Stimulated activated naive CD4-positive, alpha-beta T cell (primary cell): ENCODE measurements around the gene CRIP2.

Experiments
- DNase-seq, 6 experiments: peaks; one replicate each; lab custom pipeline; 2025; lab: John Stamatoyannopoulos, UW

Gene CRIP2, protein sequence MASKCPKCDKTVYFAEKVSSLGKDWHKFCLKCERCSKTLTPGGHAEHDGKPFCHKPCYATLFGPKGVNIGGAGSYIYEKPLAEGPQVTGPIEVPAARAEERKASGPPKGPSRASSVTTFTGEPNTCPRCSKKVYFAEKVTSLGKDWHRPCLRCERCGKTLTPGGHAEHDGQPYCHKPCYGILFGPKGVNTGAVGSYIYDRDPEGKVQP

DNA sequence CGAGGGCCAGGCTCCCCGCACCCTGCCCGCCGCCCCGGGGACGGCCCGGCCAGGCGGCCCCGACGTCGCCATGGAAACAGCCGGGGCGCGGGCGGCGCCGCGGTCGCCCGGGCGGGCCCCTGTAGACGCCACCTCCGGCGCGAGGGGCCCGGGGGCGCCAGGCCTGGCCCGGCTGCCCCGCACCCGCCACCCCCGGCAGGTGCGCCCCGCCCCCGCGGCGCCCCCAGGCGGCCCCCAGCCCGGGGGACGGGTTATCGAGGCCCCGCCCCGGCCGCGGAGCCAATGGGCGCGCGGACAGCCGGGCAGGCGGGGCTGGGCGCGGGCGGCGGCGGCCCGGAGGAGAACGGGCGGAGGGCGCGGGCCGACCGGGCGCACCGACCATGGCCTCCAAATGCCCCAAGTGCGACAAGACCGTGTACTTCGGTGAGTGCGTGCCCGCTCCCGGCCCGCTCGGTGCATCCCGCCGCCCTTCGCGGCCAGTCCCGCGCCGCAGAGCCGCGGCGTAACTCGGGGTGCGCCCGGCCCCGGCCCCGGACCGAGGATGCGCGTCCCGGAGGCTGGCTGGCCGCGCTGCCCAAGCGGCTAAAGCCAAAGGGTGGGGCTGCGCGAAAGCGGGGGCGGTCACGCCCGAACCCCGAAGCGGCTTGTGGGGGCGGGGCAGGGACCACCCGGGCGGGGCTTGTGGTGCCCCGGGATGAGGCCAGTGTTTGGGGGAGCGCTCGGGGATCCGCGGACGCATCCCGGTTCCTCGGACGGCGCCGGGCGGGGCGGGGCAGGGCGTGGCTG lies at the start of gene CRIP2:
TSS of gene CRIP2 (plus strand) at position 339 of the 786 bp plus-strand sequence. CDS start at position 381, 42 bp downstream.
- peak in 2 of 6 experiments; percentile 39 to 48 for DNase-seq

GRCh38 chr14:105424861-105425260 lies 49.8 kb upstream of the CRIP2 start:
- no peak for DNase-seq

- no peak for DNase-seq
Measured at GRCh38 chr14:105425823-105426247, 48.8 kb upstream of the CRIP2 start.

DNA sequence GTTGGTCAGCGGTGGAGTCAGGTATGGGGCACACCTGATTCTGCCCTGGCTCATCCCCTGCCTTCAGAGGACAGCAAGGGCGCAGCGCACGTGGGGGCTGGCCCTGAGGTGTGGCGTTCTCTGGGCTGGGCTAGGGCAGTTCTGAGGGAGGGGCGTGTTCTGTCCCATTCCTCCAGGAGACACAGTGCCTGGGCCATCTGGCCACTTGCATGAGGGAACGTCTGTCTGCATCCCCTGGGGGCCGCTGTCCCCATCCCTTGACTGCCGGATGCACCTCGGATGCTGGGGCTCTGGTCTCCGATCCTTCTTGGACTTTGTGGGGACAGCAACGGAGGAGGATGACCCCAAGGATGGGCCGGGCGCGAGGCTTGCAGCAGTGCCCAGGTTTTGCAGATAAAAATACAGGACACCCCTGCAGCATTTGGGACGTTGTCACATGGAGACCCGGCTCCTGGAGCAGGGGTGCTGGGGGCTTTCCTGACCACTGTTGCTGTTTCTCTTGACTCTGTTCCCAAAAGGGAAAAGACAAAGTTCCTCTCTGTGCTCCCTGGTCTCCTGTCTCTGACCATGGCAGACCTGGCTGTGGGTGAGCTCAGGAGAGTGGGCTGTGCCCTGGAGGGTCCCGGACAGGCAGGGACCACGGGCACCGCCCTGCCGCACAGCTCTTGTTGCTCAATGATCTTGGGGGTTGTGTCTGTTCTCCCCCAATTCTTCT lies 48.0 kb upstream of the CRIP2 start:
- no peak for DNase-seq

DNA sequence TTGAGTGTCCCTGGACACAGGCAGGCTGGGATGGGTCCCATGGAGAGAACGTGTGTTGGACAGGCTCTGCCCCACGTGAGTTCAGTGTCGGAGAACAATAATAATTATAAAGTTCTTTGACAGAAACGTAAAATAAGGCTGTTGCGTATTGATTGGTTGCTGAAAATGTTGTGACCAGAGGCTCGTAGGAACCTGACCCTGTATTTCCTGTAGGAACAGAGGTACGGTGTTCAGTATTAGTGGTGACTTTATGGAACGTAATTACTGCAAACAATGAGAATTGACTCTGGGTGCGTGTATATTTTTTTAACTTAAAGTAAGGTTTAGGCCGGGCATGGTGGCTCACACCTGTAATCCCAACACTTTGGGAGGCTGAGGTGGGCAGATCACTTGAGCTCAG lies 47.2 kb upstream of the CRIP2 start:
- no peak for DNase-seq

- DNase-seq = no peak
Measured at GRCh38 chr14:105427936-105428485, 46.6 kb upstream of the CRIP2 start.

GRCh38 chr14:105430042-105430441 lies 44.6 kb upstream of the CRIP2 start:
- DNase-seq = no peak

GRCh38 chr14:105430565-105430964 lies 44.1 kb upstream of the CRIP2 start:
- DNase-seq = no peak

GRCh38 chr14:105431256-105431655 lies 43.4 kb upstream of the CRIP2 start:
- no peak for DNase-seq

DNA sequence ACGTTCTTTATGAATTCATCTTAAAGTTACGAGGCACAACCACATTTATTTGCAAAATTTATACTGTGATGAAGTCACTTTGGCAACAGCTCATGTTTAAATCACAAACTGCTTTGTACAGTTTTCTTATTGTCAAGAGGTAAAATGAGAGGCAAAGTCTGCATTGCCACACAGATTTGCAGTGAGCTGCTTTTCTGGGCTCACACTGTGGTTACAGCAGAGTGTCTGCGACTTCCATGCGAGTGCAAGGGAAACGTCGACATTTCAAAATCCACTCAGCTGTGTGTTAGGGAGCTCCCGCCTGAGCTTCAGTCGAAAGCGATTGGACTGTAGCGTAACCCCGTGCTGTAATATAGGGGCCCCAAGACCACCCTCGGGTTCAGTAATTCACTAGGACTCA lies 42.0 kb upstream of the CRIP2 start:
- DNase-seq = no peak

DNA sequence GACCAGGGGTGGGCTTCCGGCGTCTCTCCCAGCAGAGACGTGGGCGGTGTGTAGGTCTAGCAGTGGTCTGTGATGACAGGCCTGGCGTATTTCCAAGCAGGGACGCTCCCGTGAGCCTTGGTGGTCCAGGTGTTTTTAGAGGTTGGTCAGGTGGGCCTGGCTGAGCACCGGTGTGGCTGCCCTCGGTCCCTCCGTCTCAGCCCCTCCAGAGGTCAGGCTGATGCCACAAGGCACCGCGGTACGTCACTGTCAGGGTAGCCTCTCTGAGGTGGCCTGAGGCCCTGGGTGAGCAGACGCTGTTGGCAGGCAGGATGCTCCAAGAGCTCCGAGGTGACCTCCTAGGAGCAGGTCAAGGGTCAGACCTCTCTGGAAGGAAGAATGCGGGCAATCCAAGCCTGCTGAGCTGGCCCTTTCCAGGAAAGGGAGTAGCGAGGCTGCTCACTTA lies 41.4 kb upstream of the CRIP2 start:
- no peak for DNase-seq

- no peak for DNase-seq
Measured at GRCh38 chr14:105436402-105436801, 38.2 kb upstream of the CRIP2 start.

DNA sequence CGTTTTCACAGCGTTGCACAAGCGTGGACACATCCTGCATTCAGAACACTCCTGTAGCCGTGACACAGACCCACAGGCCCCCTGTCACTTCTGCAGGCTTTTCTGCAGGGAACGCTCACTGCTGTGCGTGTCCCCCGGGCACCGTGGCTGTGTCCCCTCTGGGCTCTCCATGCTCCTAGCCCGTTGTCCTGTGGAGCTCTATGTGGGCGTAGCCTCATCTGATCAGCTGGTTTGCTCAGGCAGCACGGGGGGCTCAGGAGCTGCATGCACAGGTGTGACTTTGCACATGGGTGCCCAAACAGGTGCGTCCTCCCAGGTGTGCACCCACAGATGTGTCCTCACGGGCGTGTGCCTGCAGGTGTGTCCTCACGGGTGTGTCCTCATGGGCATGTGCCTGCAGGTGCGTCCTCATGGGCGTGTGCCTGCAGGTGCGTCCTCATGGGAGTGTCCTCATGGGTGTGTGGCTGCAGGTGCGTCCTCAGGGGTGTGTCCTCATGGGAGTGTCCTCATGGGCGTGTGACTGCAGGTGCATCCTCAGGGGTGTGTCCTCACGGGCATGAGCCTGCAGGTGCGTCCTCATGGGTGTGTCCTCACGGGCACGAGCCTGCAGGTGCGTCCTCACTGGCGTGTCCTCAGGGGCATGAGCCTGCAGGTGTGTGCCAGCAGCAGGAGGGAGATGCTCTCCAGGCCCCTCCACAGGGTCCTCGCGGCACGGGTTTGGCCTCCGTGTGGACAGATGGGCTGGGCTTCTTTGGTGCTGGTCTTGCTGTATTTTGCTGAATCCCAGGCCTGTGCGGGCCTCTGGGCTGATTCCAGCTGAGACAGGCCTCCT lies 37.5 kb upstream of the CRIP2 start:
- no peak for DNase-seq

- DNase-seq = no peak
Measured at GRCh38 chr14:105437723-105438500, 36.7 kb upstream of the CRIP2 start.

DNA sequence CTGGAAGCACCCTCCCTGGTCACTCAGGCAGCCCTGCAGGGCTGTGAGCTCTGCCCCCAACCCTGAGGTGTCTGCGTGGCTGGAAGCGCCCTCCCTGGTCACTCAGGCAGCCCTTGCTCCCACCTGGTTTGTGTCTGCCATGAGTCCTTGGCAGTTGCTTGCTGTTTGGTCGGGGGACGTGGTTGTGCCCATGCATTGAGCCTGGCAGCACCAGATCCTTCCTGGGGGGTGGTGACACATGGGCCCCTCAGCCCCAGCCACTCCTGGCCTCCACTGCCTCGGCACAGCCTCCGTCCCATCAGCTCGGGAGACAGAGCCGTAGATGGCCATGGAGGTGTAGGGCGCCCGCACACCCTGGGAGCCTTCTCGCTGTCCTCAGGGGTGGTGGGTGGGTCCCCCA lies 35.4 kb upstream of the CRIP2 start:
- no peak for DNase-seq

- DNase-seq = no peak
Measured at GRCh38 chr14:105439710-105440553, 34.7 kb upstream of the CRIP2 start.

DNA sequence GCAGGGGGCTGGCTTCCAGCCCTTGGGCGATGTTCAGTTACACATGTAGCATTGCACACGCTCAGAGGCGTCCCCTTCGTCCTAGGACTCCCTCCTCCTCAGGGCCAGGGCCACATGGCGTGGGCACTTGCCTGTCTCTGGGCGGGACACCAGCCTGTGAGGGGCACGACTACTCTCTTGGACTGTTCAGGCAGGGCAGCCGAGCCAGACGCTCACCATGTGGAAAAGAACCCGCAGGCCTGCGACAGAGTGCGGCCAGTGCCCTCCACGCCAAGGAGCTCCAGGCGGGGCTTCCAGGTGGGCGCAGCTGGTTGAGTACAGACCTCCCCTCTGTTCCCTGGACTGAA lies 34.1 kb upstream of the CRIP2 start:
- no peak for DNase-seq

GRCh38 chr14:105440992-105441391 lies 33.6 kb upstream of the CRIP2 start:
- DNase-seq = no peak

GRCh38 chr14:105442125-105442524 lies 32.5 kb upstream of the CRIP2 start:
- no peak for DNase-seq

DNA sequence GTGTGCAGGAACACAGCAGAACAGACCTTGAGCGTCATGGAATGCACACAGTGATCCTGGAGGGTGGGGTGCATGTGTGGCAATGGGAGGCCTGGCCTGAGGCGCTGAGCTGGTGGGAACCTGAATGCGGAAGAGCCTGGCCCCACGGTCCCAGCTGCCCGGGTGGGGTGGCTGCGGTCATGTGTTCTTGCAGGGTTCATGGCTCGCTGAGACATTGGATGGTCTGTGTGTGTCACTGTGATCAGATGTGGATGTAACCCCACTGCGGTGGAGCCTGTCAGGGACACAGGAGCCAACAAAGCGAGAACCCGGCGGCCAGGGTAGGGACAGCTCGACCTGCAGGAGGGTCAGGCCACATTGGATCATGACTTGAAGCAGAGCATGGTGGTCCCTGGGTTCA lies 31.8 kb upstream of the CRIP2 start:
- no peak for DNase-seq
